ENCODE results near the gene SULF2. TPM values are rescaled to one million over a fixed set of nuclear protein-coding genes. Genes with fewer than 3 reads are reported as not detected.

The SULF2 gene
- total RNA-seq, 1 donor from 2014 or later: 40.4 TPM

- H3K4me3 Mint-ChIP-seq (ENCODE audit: unreplicated experiment): no peak overlapping the region
- DNase-seq (ENCODE audit: extremely low spot score, unreplicated experiment): no peak
- no peak for TF ChIP-seq CTCF (IDR thresholded peaks at IDR 0.05)
- peaks cover 19% of the 10 kb centered on the region for H3K4me1 Mint-ChIP-seq (ENCODE audit: unreplicated experiment)
- no peak overlapping the region for H3K27ac Mint-ChIP-seq (ENCODE audit: unreplicated experiment)
- H3K9me3 Mint-ChIP-seq (ENCODE audit: unreplicated experiment): no peaks in the 10 kb centered on the region
- H3K27me3 Mint-ChIP-seq (ENCODE audit: unreplicated experiment): no peaks in the 10 kb centered on the region
- H3K36me3 Mint-ChIP-seq (ENCODE audit: unreplicated experiment): no peaks in the 10 kb centered on the region
These were observed 102.4 kb downstream of the SULF2 start for GRCh38 chr20:47682916-47683315.

- Mint-ChIP-seq H3K27me3 (ENCODE audit: unreplicated experiment) (no peaks in the 10 kb centered on the region), H3K4me3 (ENCODE audit: unreplicated experiment) (no peak overlapping the region), H3K9me3 (ENCODE audit: unreplicated experiment) (no peaks in the 10 kb centered on the region), H3K4me1 (ENCODE audit: unreplicated experiment) (peaks cover 12% of the 10 kb centered on the region), H3K27ac (ENCODE audit: unreplicated experiment) (no peak overlapping the region), H3K36me3 (ENCODE audit: unreplicated experiment) (no peaks in the 10 kb centered on the region)
- TF ChIP-seq CTCF (IDR thresholded peaks at IDR 0.05): no peak
- DNase-seq (ENCODE audit: extremely low spot score, unreplicated experiment): no peak
These were observed 103.1 kb downstream of the SULF2 start for GRCh38 chr20:47682028-47682783.

GRCh38 chr20:47680804-47681529 lies 104.3 kb downstream of the SULF2 start:
- Mint-ChIP-seq H3K4me3 (ENCODE audit: unreplicated experiment) (no peak overlapping the region), H3K9me3 (ENCODE audit: unreplicated experiment) (no peaks in the 10 kb centered on the region), H3K27me3 (ENCODE audit: unreplicated experiment) (no peaks in the 10 kb centered on the region), H3K36me3 (ENCODE audit: unreplicated experiment) (no peaks in the 10 kb centered on the region), H3K4me1 (ENCODE audit: unreplicated experiment) (peaks cover under 1% of the 10 kb centered on the region), H3K27ac (ENCODE audit: unreplicated experiment) (no peak overlapping the region)
- no peak for TF ChIP-seq CTCF (IDR thresholded peaks at IDR 0.05)
- no peak for DNase-seq (ENCODE audit: extremely low spot score, unreplicated experiment)

GRCh38 chr20:47679462-47679861 lies 105.8 kb downstream of the SULF2 start:
- Mint-ChIP-seq H3K27ac (ENCODE audit: unreplicated experiment) (no peak overlapping the region), H3K9me3 (ENCODE audit: unreplicated experiment) (no peaks in the 10 kb centered on the region), H3K36me3 (ENCODE audit: unreplicated experiment) (no peaks in the 10 kb centered on the region), H3K4me1 (ENCODE audit: unreplicated experiment) (no peaks in the 10 kb centered on the region), H3K27me3 (ENCODE audit: unreplicated experiment) (no peaks in the 10 kb centered on the region), H3K4me3 (ENCODE audit: unreplicated experiment) (no peak overlapping the region)
- no peak for DNase-seq (ENCODE audit: extremely low spot score, unreplicated experiment)
- no peak for TF ChIP-seq CTCF (IDR thresholded peaks at IDR 0.05)

- no peaks in the 10 kb centered on the region for H3K9me3 Mint-ChIP-seq (ENCODE audit: unreplicated experiment)
- no peaks in the 10 kb centered on the region for H3K27me3 Mint-ChIP-seq (ENCODE audit: unreplicated experiment)
- no peak overlapping the region for H3K4me3 Mint-ChIP-seq (ENCODE audit: unreplicated experiment)
- TF ChIP-seq CTCF (IDR thresholded peaks at IDR 0.05): no peak
- H3K27ac Mint-ChIP-seq (ENCODE audit: unreplicated experiment): no peak overlapping the region
- DNase-seq (ENCODE audit: extremely low spot score, unreplicated experiment): no peak
- H3K4me1 Mint-ChIP-seq (ENCODE audit: unreplicated experiment): no peaks in the 10 kb centered on the region
- H3K36me3 Mint-ChIP-seq (ENCODE audit: unreplicated experiment): no peaks in the 10 kb centered on the region
These were observed 106.7 kb downstream of the SULF2 start for GRCh38 chr20:47678536-47678935.

All from osteocyte (in vitro differentiated cells).